GM21737 (cell line): ENCODE data around the gene PER1.

Experiments used
- ATAC-seq: cut with Tn5 transposase; IDR thresholded peaks from one replicate; pipeline ENCODE4 v1.9.1; 2021; ENCODE audit warnings: mild to moderate bottlenecking, moderate library complexity; ENCODE audit not compliant: unreplicated experiment

The PER1 gene

GRCh38 chr17:8140065-8141029 is 11.9 kb downstream of the PER1 start:
- ATAC-seq: no peak

- peak; percentile 68 for ATAC-seq
Measured at GRCh38 chr17:8138672-8139371, 13.4 kb downstream of the PER1 start.

GRCh38 chr17:8138374-8138671 is 13.9 kb downstream of the PER1 start:
- ATAC-seq: no peak

GRCh38 chr17:8137645-8138373 is 14.4 kb downstream of the PER1 start:
- no peak for ATAC-seq

- no peak for ATAC-seq
Measured at GRCh38 chr17:8133941-8134340, 18.3 kb downstream of the PER1 start.

GRCh38 chr17:8133399-8133798 is 18.8 kb downstream of the PER1 start:
- ATAC-seq: no peak

GRCh38 chr17:8131844-8132441 is 20.3 kb downstream of the PER1 start:
- ATAC-seq: no peak

GRCh38 chr17:8128125-8128784 is 23.9 kb downstream of the PER1 start:
- no peak for ATAC-seq

- ATAC-seq: peak; percentile 35
Measured at GRCh38 chr17:8126491-8127066, 25.6 kb downstream of the PER1 start.

- ATAC-seq: no peak
Measured at GRCh38 chr17:8125947-8126490, 26.2 kb downstream of the PER1 start.

GRCh38 chr17:8125154-8125946 is 26.9 kb downstream of the PER1 start:
- no peak for ATAC-seq

GRCh38 chr17:8124350-8125153 is 27.7 kb downstream of the PER1 start:
- ATAC-seq: no peak

- no peak for ATAC-seq
Measured at GRCh38 chr17:8123695-8124349, 28.4 kb downstream of the PER1 start, which contains the start of gene HES7. HES7 (minus strand) TSS chr17:8124106; CDS start chr17:8124084, 22 bp downstream.

- no peak for ATAC-seq
Measured at GRCh38 chr17:8122924-8123694, 29.1 kb downstream of the PER1 start.

GRCh38 chr17:8122422-8122923 is 29.7 kb downstream of the PER1 start:
- no peak for ATAC-seq

GRCh38 chr17:8121681-8122421 is 30.4 kb downstream of the PER1 start:
- ATAC-seq: peak; percentile 26
